Stimulated activated CD8-positive, alpha-beta memory T cell treated with anti-CD3 and anti-CD28 coated beads, Interleukin-2, amount 100 ng/mL, for 1 hour (primary cell): ENCODE results near the gene BTBD2.
A peak's percentile ranks its signal among the peaks of the same experiment; 100 is the strongest.

Experiments used
- DNase-seq, 2 donors: peaks; one replicate each; pipeline ENCODE4 v3.0.0-alpha.2; 2020; ENCODE audit warnings: low read depth in 2 of 2

BTBD2 gene

DNA sequence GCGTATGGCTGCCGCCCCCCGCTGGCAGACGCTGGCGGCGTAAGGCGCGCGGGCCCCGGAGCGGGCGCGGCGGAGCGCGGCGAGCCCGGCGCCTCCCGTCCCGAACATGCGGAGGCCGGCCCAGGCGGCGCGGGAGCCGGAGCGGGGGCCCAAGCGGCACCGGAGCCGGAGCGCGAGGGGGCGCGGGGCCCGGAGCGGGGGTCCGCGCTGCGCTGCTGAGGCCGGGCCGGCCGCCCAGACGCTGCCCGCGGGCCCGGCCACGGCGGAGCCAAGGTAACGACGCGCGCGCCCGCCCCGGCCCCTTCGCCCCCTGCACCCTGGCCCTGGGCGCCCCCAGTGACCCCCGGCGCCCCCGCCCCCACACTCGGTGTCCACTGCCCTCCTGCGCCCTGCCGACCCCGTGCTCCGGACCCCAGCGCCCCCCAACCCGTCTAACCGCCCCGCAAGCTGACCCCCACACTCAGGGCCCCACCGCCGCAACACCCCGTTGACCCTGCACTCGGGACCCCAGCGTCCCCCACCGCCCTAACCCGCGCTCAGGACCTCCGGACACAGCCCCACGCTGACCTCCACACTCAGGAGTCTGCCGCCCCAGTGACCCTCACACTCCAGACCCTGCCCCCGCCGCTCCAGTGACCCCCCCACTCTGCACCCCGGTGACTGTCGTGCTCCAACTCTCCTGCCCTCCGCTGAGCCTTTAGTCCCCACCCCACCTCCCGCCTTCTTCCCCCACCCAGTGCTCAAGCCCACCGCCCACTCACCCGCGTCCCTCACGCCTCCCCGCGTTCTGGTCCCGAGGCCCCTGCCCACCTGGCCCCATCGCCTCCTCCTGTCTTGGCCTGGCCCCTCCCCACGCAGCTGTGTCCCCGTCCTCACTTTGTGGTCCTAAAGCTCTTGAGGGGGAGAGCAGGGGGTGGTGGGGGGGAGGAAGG is 74.1 kb downstream of the BTBD2 start, which contains the start of gene CSNK1G2:
TSS of gene CSNK1G2 (plus strand) at position 27 of the 932 bp plus-strand sequence. CDS start 28,601 bp downstream, outside the sequence.
- DNase-seq: peak in 1 of 2 donors; percentile 4

DNA sequence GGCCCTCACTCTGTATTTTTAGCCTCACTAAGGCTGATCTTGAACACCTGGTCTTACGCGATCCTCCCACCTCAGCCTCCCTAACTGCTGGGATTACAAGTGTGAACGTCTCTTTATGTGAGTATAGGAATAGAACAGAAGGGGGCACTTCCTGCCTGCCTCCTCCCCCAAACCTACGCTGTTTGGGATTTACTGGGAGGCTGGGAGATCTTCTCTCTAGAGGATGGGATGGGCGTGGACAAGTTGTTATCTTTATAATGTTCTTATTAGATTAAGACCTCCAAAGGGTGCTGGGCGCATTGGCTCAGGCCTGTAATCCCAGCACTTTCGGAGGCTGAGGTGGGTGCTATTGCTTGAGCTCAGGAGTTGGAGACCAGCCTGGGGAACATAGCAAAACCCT is 77.4 kb downstream of the BTBD2 start:
- no peak for DNase-seq

DNA sequence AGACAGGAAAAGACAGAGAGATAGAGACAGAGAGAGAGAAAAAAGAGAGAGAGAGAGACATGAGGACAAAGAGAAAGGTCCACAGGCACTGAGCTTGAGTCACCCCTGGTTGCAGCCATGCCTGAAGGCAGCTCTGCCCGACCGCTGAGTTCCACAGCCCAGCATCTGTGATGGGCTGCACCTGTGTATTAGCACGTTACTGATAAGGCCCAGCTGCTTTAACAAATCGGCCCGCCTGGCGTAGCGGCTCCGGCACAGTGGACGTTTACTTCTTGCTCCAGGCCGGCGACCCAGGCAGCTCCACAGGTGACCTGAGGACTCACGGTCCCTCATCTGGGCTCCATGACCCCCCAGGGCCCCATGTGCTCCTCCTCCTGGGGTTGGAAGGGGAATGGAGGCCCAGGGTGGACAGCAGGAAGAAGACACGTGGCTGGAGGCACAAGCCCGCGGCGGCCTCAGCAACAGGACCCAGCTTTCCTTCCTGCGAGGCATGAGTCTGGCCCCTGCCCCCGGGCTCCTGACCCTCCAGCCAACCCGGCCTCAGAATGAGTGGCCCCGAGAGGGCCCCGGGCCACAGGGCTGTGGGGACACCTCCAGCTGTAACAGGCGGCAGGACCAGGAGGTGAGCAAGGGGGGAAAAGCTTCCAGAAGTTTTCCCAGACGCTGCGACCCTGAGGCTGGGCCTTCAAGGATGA is 78.5 kb downstream of the BTBD2 start:
- no peak for DNase-seq

DNA sequence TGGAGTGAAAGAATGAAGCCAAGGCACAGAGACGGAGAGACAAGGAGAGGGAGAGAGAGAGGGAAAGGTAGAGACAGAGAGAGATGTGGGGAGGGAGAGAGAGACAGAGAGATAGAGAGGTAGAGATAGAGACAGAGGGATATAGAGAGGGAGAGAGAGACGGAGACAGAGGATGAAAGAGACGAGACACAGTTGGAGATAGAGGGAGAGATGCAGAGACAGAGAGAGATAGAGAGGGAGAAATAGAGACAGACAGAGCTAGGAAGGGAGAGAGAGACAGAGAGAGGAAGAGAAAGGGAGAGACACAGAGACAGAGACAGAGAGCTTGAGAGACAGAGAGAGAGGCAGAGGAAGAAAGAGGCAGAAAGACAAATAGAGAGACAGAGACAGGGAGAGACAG is 79.1 kb downstream of the BTBD2 start:
- DNase-seq: no peak

DNA sequence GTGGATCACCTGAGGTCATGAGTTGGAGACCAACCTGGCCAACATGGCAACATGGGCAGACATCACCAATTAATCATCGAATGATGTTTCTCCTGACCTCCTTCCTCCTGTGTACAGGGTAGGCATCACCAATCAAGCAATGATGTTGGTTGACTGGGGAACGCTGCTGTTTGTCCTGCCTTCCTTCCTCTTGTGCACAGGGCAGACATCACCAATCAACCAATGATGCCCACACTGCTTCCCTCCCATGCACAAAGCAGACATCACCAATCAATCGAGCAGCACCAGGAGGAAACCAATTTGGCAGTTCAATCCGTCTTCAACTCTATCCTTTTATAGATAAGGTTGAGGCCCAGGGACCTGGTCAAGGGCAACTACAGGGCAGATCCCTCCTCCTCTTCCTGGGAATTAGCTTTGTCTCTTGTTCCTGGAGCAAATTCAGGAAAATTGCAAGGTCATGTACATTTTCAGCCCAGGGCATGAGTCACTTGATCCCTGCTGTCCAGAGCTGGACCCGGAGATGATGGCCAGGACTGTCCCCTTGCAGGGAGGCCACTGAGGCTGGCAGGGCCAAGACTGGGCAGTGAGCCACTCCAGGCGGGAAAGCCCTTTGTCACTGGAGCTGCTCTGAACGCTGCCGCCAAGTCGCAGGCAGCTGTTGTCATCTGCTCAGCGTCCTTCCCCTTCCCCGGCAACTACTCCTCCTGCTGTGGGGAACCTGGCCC is 79.9 kb downstream of the BTBD2 start:
- no peak for DNase-seq
